HG03354 (cell line): ENCODE results near the gene TNFAIP3.
"Not testable (repeated sequence)": the region's sequence is repeated elsewhere in the genome, so short reads cannot be mapped to it uniquely, and the experiment has no call there.

Source experiments
- ATAC-seq: cut with Tn5 transposase; IDR thresholded peaks from one replicate; pipeline ENCODE4 v1.9.1; 2021; ENCODE audit warnings: mild to moderate bottlenecking; ENCODE audit not compliant: unreplicated experiment, poor library complexity, severe bottlenecking

Gene TNFAIP3

GRCh38 chr6:137875058-137875520 lies 8.0 kb downstream of the TNFAIP3 start:
- no peak for ATAC-seq

GRCh38 chr6:137875606-137876005 lies 8.5 kb downstream of the TNFAIP3 start:
- ATAC-seq = no peak

- no peak for ATAC-seq
These were observed 9.5 kb downstream of the TNFAIP3 start for GRCh38 chr6:137876547-137876946.

GRCh38 chr6:137877113-137877512 lies 10.1 kb downstream of the TNFAIP3 start:
- no peak for ATAC-seq

GRCh38 chr6:137877606-137878005 lies 10.5 kb downstream of the TNFAIP3 start:
- ATAC-seq = no peak

- no peak for ATAC-seq
These were observed 11.0 kb downstream of the TNFAIP3 start for GRCh38 chr6:137878029-137878428.

GRCh38 chr6:137878486-137879285 lies 11.6 kb downstream of the TNFAIP3 start:
- no peak for ATAC-seq

GRCh38 chr6:137879299-137879698 lies 12.2 kb downstream of the TNFAIP3 start:
- no peak for ATAC-seq

- no peak for ATAC-seq
These were observed 13.1 kb downstream of the TNFAIP3 start for GRCh38 chr6:137879885-137880745.

- no peak for ATAC-seq
These were observed 13.9 kb downstream of the TNFAIP3 start for GRCh38 chr6:137880746-137881521.

- no peak for ATAC-seq
These were observed 14.4 kb downstream of the TNFAIP3 start for GRCh38 chr6:137881522-137881886.

- no peak for ATAC-seq
These were observed 15.3 kb downstream of the TNFAIP3 start for GRCh38 chr6:137882225-137882961.

- no peak for ATAC-seq
These were observed 16.5 kb downstream of the TNFAIP3 start for GRCh38 chr6:137883400-137884148.

GRCh38 chr6:137884149-137884909 lies 17.3 kb downstream of the TNFAIP3 start:
- ATAC-seq = no peak

- ATAC-seq = not testable (repeated sequence)
These were observed 17.8 kb downstream of the TNFAIP3 start for GRCh38 chr6:137884910-137885229.

- ATAC-seq = not testable (repeated sequence)
These were observed 19.2 kb downstream of the TNFAIP3 start for GRCh38 chr6:137886226-137886625.

GRCh38 chr6:137890983-137891537 lies 24.0 kb downstream of the TNFAIP3 start:
- ATAC-seq = no peak

- ATAC-seq = no peak
These were observed 25.2 kb downstream of the TNFAIP3 start for GRCh38 chr6:137892271-137892708.
